OCI-LY7 (cell line): ENCODE results near the gene QDPR.

Experiments used
- CTCF ChIP-seq: fragments of 200-600 bp; sonication (generic); conservative IDR thresholded peaks from 2 replicates; pipeline ENCODE4 v1.5.1; 2014; ENCODE audit warnings: mild to moderate bottlenecking, antibody characterized with exemption, low read length, moderate library complexity, mixed read lengths
- EZH2phosphoT487 ChIP-seq: fragments of 200-600 bp; sonication (generic); IDR thresholded peaks from 2 replicates; pipeline ENCODE4 v1.6.1; 2018; ENCODE audit warnings: low read depth, borderline replicate concordance, mild to moderate bottlenecking, mixed run types, antibody characterized with exemption, low read length, moderate library complexity, mixed read lengths

- no peak for TF ChIP-seq CTCF
- TF ChIP-seq EZH2phosphoT487: no peak
Observed at GRCh38 chr4:17504081-17504480, 7.8 kb downstream of the QDPR start.
